GM18858 (cell line): ENCODE measurements around the gene PIEZO2.
"Not testable (repeated sequence)": the region's sequence is repeated elsewhere in the genome, so short reads cannot be mapped to it uniquely, and the experiment has no call there.

Experiments used
- ATAC-seq: cut with Tn5 transposase; IDR thresholded peaks from one replicate; pipeline ENCODE4 v1.9.1; 2021; ENCODE audit not compliant: unreplicated experiment

PIEZO2 gene

DNA sequence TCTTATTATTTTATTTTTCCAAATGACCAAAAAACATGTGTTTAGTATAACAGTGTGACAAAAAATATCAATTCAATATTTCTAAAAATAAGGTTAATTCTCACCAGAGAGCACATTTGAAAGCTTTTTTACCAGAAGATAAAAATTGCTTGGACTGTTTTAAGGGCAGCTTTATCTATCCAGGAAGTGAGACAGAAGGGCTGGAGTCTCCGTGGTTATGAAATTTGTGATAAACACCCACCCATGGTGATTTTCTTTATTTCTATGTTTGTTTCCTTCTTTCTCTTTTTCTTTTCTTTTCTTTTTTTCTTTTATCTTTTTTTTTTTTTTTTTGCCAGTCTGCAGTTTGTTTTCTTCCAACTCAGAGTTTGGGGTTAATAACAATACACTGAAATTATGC lies 298.5 kb downstream of the PIEZO2 start:
- no peak for ATAC-seq

- ATAC-seq, result no peak
Measured at GRCh38 chr18:10850216-10850615, 299.2 kb downstream of the PIEZO2 start.

- no peak for ATAC-seq
Measured at GRCh38 chr18:10847907-10848306, 301.5 kb downstream of the PIEZO2 start.

DNA sequence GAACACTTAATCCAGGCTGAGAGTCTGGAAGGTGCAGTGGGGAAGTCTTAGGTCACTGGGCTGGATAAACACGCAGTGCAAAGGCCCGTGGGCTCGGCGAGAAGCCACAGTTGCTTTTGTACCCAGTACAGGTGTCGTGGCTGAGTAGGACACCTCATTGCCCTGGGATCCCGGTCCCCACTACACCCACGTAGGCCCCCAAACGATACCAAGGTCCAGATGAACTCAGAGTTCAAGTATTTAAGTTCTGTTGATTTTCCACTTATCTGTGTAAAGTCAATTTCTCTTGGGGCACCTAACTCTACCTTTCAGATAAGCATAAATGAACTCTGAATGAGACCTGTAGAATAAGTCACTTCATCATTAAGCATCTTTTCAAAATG lies 302.0 kb downstream of the PIEZO2 start:
- ATAC-seq, result no peak

- ATAC-seq, result no peak
Measured at GRCh38 chr18:10846657-10847407, 302.5 kb downstream of the PIEZO2 start.

DNA sequence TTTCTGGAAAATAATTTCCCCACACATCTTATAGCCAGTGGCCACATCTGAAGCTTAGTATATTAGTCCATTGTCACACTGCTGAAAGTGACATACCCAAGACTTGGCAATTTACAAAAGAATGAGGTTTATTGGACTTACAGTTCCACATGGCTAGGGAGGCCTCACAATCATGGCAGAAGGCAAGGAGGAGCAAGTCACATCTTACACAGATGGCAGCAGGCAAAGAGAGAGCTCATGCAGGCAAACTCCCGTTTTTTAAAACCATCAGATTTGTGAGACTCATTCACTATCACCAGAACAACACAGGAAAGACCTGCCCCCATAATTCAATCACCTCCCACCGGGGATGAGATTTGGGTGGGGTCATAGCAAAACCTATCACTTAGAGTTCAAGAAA lies 303.3 kb downstream of the PIEZO2 start:
- not testable (repeated sequence) for ATAC-seq

GRCh38 chr18:10843565-10843964 lies 305.8 kb downstream of the PIEZO2 start:
- ATAC-seq, result no peak

DNA sequence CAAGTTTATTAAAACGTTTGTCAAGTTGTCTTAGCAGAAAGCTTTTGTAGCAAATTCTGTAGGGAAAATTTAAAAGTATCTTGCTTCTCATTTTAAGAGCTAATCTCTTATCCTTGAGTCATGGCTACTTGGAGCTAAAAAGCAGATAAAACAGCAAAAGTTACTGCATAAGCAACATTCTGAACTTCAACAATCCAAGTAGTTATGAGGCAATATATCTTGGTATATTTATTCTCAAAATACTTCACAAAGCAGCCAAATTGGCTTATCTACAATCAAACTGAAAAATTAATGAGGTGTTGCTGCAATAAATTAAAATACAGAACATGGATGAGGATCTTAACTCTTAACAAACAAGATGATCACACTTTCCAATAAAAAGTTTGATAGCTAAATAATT lies 306.5 kb downstream of the PIEZO2 start:
- ATAC-seq, result no peak

DNA sequence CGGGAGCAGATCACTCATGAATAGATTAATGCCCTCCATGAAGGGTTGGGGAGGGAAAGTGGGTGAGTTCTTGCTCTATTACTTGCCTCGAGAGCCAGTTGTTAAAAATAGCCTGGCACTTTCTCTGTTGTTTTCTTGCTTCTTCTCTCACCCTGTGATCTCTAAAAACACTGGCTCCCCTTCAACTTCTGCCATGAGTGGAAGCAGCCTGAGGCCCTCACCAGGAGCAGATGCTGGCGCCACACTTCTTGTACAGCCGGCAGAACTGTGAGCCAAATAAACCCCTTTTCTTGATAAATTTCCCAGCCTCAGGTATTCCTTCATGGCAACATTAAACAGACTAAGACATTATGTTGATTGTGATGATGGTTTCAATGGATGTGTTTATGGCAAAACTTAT lies 307.0 kb downstream of the PIEZO2 start:
- ATAC-seq, result no peak

DNA sequence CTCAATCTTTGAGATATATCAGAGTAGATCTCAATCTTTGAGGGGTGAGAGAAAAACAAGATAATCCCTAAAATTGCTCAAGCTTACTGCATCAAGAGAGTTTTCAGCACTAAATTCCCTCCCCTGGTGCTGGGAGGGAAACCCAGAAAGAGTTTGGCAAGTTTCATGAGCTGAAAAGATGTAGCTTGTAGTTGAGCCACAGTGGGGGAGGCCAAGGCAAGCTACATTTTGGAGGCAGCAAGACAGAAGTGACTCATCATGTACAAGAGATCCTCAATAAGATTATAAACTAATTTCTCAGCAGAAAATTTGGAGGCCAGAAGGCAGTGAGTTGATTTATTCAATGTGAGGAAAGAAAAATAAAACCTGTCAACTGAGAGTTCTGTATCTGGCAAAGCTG lies 308.2 kb downstream of the PIEZO2 start:
- ATAC-seq, result no peak

- ATAC-seq, result no peak
Measured at GRCh38 chr18:10840743-10841142, 308.6 kb downstream of the PIEZO2 start.

DNA sequence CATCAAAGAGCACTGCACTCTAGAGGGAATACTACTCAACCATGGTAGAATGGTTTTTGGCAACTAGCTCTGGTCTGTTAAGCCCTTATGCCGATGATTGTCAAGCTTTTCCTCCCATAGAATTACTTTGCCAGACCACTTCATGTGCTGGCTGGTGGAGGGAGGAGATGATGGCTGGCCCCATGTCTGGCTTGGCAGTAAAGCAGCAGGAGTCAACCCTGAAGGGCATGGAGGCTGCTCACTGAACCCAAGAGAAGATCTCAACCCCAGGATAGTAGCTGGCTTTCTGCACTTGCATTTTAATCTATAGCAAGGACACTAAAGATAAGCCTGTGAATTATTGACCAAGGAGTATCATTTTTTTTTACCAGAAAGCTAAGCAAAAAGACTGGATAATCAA lies 309.9 kb downstream of the PIEZO2 start:
- no peak for ATAC-seq

- peak; percentile 52 for ATAC-seq
Measured at GRCh38 chr18:10838553-10838952, 310.8 kb downstream of the PIEZO2 start.

DNA sequence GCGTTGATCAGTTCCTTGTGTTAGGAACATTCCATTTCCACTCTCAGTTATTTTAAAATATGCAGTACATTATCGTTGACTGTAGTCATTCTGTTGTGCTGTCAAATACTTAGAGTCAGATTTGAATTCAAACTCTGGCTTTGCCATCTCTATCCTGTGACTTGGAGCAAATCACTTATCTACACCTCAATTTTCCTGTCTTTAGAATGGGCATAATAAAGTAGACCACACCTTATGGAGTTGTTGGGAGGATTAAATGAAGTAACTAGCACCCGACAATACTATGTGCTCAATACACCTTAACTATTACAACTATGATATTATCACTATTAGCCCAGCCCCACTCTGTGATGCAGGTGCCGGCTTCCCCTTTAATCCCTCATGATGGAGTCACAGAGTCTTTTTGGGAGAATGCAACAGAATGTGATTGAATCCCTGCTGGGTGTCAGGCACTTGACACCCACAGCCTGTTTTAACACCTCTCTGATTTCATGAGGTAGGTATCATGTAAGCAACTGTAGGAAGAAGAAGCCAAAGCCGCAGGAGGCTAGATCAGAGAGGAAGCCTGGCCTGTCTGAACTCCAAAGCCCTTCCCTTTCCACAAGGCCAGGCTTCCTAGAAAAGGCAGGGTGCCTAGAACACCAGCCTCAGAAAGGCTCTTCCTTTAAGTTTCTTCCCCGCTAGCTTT lies 315.1 kb downstream of the PIEZO2 start:
- ATAC-seq, result no peak

DNA sequence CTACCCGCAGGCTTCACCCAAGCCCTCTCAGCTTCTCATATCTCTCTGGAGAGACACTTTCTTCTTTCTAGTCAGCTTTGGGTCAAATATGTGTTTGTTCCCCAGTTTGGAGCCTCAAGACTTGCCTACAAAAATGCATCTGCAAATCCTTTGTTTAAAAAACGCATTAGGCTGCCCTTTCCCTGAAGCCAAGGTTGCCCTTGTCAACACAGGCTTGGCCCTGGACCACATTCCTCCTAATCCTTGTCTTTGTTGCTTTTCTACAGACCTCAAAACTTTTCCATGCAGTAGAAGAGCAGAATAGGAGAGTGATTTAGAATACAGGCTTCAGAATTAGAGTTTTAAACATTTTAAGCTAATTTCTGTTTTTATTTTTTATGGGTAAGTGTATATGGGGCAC lies 315.7 kb downstream of the PIEZO2 start:
- no peak for ATAC-seq

- no peak for ATAC-seq
Measured at GRCh38 chr18:10826400-10826799, 323.0 kb downstream of the PIEZO2 start.

DNA sequence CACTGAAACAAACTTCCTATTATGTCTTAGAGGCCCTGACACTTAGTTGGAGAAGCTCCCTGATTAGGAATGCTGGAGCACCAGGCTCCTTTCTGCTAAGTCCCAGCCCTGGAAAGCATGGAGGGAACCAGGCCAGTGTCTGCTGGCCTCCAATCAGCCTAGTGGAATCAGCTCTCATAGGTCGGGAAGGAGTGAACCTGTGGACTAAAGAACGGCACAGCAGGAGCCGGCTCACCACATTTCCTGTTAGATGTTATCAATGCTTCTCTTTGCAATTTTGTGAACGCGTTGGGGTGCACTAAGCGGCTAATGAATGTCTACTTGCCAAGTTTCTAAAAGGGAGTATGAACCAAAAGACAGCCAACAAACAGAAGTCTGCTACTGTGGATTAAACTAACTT lies 326.9 kb downstream of the PIEZO2 start:
- no peak for ATAC-seq

- no peak for ATAC-seq
Measured at GRCh38 chr18:10820681-10821080, 328.7 kb downstream of the PIEZO2 start.

DNA sequence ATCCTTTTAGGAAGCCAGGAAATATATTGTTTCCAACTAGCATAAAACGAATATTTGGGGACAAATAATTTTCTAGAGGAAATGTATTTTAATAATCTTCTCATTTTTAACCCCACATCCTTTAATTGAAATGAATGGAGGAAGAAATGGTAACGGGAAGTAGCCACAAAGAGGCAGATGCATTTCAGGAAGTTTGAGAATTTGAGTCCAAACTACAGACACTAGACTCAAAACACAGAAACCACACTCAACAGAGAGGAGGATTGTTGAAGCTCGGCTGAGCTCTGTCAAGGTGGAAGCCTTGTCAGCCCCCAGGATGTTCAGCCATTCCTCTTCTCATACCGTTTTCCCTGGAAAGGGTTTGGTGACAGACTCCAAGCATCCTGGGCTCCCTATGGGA lies 335.0 kb downstream of the PIEZO2 start:
- no peak for ATAC-seq

- no peak for ATAC-seq
Measured at GRCh38 chr18:10805587-10806118, 343.7 kb downstream of the PIEZO2 start.

GRCh38 chr18:10804126-10804525 lies 345.2 kb downstream of the PIEZO2 start:
- no peak for ATAC-seq

- no peak for ATAC-seq
Measured at GRCh38 chr18:10798727-10799550, 350.4 kb downstream of the PIEZO2 start.
